Measurements from ENCODE around the gene ARHGEF11. TPM values are rescaled to one million over a fixed set of nuclear protein-coding genes. Genes with fewer than 3 reads are reported as not detected.

ARHGEF11 gene
- total RNA-seq, 1 experiment from 2014 or later: 25.3 TPM

DNA sequence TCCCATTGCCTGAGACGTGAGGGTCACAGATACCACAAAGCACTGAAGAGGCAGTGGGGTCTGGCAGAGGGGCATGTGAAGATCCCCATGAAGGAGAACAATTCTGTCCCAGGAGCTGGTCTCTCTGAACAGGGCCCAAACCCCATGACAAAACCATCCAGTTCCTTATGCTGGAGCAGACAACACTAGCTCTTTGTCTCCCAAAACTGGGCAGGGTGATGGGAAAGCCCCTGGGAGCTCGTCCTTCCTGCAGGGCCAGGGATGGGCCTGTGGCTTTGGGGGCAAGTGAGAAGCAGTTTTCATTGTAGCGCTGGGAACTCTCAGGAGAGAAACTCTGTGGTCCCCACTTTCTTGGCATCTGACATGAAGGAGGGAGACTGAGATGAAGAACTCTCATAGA is 45.2 kb upstream of the ARHGEF11 start:
- no peak for TF ChIP-seq EZH2 (IDR thresholded peaks at IDR 0.05; ENCODE audit: borderline replicate concordance, low read depth, low read length, poor library complexity, severe bottlenecking)
- TF ChIP-seq, protein P1, sequence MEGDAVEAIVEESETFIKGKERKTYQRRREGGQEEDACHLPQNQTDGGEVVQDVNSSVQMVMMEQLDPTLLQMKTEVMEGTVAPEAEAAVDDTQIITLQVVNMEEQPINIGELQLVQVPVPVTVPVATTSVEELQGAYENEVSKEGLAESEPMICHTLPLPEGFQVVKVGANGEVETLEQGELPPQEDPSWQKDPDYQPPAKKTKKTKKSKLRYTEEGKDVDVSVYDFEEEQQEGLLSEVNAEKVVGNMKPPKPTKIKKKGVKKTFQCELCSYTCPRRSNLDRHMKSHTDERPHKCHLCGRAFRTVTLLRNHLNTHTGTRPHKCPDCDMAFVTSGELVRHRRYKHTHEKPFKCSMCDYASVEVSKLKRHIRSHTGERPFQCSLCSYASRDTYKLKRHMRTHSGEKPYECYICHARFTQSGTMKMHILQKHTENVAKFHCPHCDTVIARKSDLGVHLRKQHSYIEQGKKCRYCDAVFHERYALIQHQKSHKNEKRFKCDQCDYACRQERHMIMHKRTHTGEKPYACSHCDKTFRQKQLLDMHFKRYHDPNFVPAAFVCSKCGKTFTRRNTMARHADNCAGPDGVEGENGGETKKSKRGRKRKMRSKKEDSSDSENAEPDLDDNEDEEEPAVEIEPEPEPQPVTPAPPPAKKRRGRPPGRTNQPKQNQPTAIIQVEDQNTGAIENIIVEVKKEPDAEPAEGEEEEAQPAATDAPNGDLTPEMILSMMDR (conservative IDR thresholded peaks at IDR 0.05; ENCODE audit: low read depth, low read length): no peak
- POLR2A ChIA-PET (ENCODE audit: low non-redundant PET): no interaction called here
- Histone ChIP-seq H3K27me3 (replicated peaks; ENCODE audit: insufficient read depth, low read depth, low read length, poor library complexity) (no peaks in the 10 kb centered on the region), H3K4me1 (ENCODE audit: insufficient read depth, low read length, poor library complexity, severe bottlenecking) (peaks cover 30% of the 10 kb centered on the region), H3K27ac (ENCODE audit: low read depth, low read length, poor library complexity, severe bottlenecking) (peak overlapping the region; percentile 61), H3K36me3 (ENCODE audit: insufficient read depth, low read length, poor library complexity, severe bottlenecking) (no peaks in the 10 kb centered on the region), H3K9me3 (ENCODE audit: low read depth, low read length, poor library complexity, severe bottlenecking) (no peaks in the 10 kb centered on the region), H3K4me3 (ENCODE audit: low read depth, low read length, poor library complexity, severe bottlenecking) (no peak overlapping the region)
- intact Hi-C loops (cut with micrococcal nuclease; ENCODE audit: unreplicated experiment): loop anchor here (1.0 to 2.0 kb wide), 2 partner anchors 66 to 402 kb away; no protein-coding TSS in a partner anchor
- DNase-seq (ENCODE audit: low spot score): no peak
- CTCF ChIA-PET: interaction anchor here (0.6 to 2.6 kb wide), 10 partner anchors 9 to 443 kb away, joined by 3 to 98 read pairs (median 5); partner anchors contain the start of gene ETV3
- no TSS peak for BruUV-seq (replicated peaks)

DNA sequence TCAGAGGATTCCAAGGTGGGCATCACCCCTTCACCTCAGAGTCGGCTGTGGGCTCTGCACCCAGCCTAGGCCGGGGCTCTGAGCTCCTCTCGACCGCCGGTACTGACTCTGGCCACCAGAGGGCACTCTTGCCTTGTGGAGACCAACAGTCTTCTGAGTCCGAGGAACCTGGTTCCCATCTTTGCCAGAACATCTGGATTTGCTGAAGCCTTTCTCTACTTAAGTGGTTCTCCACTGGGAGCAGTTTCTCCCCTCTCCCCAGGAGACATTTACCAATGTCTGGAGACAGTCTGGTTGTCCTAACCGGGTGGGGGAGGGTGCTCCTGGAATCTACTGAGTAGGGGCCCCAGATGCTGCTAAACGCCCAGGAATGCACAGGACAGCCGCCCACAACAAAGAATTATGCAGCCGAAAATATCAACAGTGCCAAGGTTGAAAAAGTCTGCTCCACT is 44.7 kb upstream of the ARHGEF11 start:
- Histone ChIP-seq H3K27me3 (replicated peaks; ENCODE audit: insufficient read depth, low read depth, low read length, poor library complexity) (no peaks in the 10 kb centered on the region), H3K9me3 (ENCODE audit: low read depth, low read length, poor library complexity, severe bottlenecking) (no peaks in the 10 kb centered on the region), H3K4me3 (ENCODE audit: low read depth, low read length, poor library complexity, severe bottlenecking) (no peak overlapping the region), H3K36me3 (ENCODE audit: insufficient read depth, low read length, poor library complexity, severe bottlenecking) (no peaks in the 10 kb centered on the region), H3K4me1 (ENCODE audit: insufficient read depth, low read length, poor library complexity, severe bottlenecking) (peaks cover 30% of the 10 kb centered on the region), H3K27ac (ENCODE audit: low read depth, low read length, poor library complexity, severe bottlenecking) (peak overlapping the region; percentile 61)
- ChIA-PET POLR2A (ENCODE audit: low non-redundant PET) (no interaction called here), CTCF (interaction anchor here (0.6 to 2.6 kb wide), 14 partner anchors 9 to 214 kb away, joined by 3 to 98 read pairs (median 5); partner anchors contain the start of gene ETV3)
- peak; percentile 95 for DNase-seq (ENCODE audit: low spot score)
- BruUV-seq (replicated peaks): no TSS peak
- intact Hi-C loops (cut with micrococcal nuclease; ENCODE audit: unreplicated experiment): loop anchor here (1.0 to 2.0 kb wide), 2 partner anchors 66 to 403 kb away; no protein-coding TSS in a partner anchor
- TF ChIP-seq, protein P1 (conservative IDR thresholded peaks at IDR 0.05; ENCODE audit: low read depth, low read length): peak; percentile 98
- TF ChIP-seq EZH2 (IDR thresholded peaks at IDR 0.05; ENCODE audit: borderline replicate concordance, low read depth, low read length, poor library complexity, severe bottlenecking): no peak

DNA sequence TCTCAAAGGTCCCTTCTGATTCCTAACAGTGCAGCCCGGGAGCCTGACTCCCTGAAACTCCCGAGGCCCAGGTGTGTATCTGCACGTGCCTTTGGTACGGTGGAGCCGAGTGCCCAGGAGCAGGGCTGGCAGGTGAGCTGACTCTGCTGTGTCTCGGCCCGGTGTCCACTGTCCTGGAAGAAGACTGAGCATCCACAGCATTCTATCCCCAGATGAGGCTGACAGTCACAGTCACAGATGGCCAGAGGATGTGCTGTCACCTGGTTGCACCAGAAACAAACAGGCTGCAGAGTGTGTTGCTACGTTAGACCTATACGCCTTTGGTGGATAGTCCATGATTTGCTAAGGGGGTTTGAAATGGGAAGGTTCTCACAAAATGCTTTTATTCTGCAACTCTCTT is 44.2 kb upstream of the ARHGEF11 start:
- TF ChIP-seq, protein P1 (conservative IDR thresholded peaks at IDR 0.05; ENCODE audit: low read depth, low read length): no peak
- no peak for TF ChIP-seq EZH2 (IDR thresholded peaks at IDR 0.05; ENCODE audit: borderline replicate concordance, low read depth, low read length, poor library complexity, severe bottlenecking)
- H3K27ac ChIP-seq (ENCODE audit: low read depth, low read length, poor library complexity, severe bottlenecking): no peak overlapping the region
- CTCF ChIA-PET: interaction anchor here (0.6 to 2.6 kb wide), 13 partner anchors 8 to 214 kb away, joined by 3 to 98 read pairs (median 5); partner anchors contain the start of gene ETV3
- H3K4me1 ChIP-seq (ENCODE audit: insufficient read depth, low read length, poor library complexity, severe bottlenecking): peaks cover 30% of the 10 kb centered on the region
- intact Hi-C loops (cut with micrococcal nuclease; ENCODE audit: unreplicated experiment): loop anchor here (1.0 to 2.0 kb wide), 2 partner anchors 67 to 403 kb away; no protein-coding TSS in a partner anchor
- H3K36me3 ChIP-seq (ENCODE audit: insufficient read depth, low read length, poor library complexity, severe bottlenecking): no peaks in the 10 kb centered on the region
- POLR2A ChIA-PET (ENCODE audit: low non-redundant PET): no interaction called here
- no peak overlapping the region for H3K4me3 ChIP-seq (ENCODE audit: low read depth, low read length, poor library complexity, severe bottlenecking)
- no TSS peak for BruUV-seq (replicated peaks)
- no peak for DNase-seq (ENCODE audit: low spot score)
- H3K27me3 ChIP-seq (replicated peaks; ENCODE audit: insufficient read depth, low read depth, low read length, poor library complexity): no peaks in the 10 kb centered on the region
- no peaks in the 10 kb centered on the region for H3K9me3 ChIP-seq (ENCODE audit: low read depth, low read length, poor library complexity, severe bottlenecking)
